ENCODE data around the gene CCN6.
"Not testable (repeated sequence)": the region's sequence is repeated elsewhere in the genome, so short reads cannot be mapped to it uniquely, and the experiment has no call there.

Gene CCN6

GRCh38 chr6:112054555-112055190, 769 bp downstream of the CCN6 start:
- no peak for DNase-seq

- DNase-seq: no peak
Measured at GRCh38 chr6:112058243-112059032, 4.5 kb downstream of the CCN6 start.

- no peak for DNase-seq
Measured at GRCh38 chr6:112061605-112062004, 7.7 kb downstream of the CCN6 start.

GRCh38 chr6:112062966-112063365, 9.1 kb downstream of the CCN6 start:
- DNase-seq: no peak

DNA sequence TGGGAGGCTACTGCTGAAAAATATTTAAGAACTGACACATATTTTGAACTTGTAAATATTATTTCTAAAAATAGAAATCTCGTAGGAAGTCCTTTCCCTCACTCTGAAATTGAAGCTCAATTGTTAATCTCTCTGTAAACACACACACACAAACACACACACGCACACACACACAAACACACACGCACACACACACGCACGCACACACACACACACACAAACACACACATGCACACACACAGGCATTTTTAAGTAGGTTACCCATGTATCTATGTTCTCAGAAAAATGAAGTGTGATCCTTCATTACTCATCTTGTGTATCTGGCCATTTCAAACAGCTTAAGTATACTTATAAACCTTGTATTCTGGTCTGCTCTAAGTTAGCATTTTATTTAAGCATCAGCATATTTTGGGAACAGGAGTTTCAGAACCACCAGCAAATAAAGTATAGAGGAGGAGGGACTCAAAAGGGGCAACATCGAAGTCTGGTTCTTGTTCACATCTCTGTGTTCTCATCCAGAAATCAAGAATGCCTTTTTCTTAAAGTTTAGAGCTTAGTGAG, 11.6 kb downstream of the CCN6 start:
- no peak for DNase-seq

GRCh38 chr6:112066606-112067005, 12.7 kb downstream of the CCN6 start:
- DNase-seq: no peak

- DNase-seq: no peak
Measured at GRCh38 chr6:112081569-112081968, 27.7 kb downstream of the CCN6 start.

- no peak for DNase-seq
Measured at GRCh38 chr6:112085286-112086065, 31.6 kb downstream of the CCN6 start.

DNA sequence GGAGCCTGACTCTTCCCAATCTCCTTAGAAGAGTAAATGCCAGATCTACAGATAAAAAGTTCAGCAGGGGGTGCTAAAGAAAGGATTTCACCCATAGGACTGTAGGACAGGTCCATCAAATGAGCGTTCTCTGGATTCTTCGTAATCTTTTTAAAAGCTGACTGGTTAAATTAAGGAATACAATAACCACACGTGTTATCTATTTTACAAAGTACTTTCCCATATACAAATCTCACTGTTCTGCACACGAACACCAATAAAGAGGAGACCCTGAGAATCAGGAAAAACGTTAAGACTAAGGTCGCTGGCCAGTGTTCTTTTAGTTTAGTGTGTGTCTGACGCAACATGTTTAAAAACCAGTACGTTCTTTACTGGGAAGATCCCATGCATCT, 32.8 kb downstream of the CCN6 start:
- DNase-seq: peak; percentile 16

DNA sequence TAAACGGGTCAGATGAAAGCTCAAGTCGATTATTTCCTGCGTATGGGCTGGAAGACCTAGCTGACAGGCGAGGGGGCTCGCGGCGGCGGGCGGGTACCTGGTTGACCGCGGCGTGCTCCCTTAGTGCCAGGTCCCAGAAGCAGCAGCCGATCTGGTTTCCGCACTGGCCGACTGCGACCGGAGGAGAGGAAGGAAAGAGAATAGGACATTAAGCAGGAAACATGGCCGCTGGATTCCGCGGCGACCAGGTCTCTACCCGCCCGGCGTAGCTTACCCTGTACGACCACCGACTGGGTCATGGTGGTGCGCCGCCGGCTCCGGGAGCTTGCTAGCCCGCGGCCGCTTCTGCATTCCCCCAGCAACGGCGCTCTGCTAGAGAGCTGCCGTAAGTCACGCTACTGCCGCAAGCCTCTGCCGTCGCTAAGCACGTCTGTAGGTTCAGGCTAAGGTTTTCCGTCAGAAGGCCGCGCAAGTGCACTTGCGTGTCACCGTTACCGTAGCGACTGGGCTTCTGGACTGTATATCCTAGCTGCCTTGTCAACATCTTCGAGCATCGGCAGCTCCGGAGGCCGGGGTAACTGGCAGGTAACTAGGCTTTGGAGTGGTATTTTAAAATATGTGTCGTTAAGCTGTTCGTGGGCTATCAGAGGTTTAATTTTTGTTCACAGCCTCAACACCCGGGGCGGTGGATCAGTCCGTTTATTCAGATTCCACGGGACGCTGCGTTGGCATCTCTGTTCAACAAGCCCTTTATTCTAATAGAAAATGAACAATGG, 33.4 kb downstream of the CCN6 start, which contains the start of the genes FAM229B and TUBE1:
Gene FAM229B (plus strand): TSS at position 456 of the 776 bp plus-strand sequence. CDS start 11,693 bp downstream, outside the sequence.
Gene TUBE1 (minus strand): TSS at position 347 of the 776 bp plus-strand sequence. CDS start 48 bp downstream, at position 299.
- peak; percentile 85 for DNase-seq

- no peak for DNase-seq
Measured at GRCh38 chr6:112087916-112088315, 34.0 kb downstream of the CCN6 start.

GRCh38 chr6:112096901-112097300, 43.0 kb downstream of the CCN6 start:
- no peak for DNase-seq

DNA sequence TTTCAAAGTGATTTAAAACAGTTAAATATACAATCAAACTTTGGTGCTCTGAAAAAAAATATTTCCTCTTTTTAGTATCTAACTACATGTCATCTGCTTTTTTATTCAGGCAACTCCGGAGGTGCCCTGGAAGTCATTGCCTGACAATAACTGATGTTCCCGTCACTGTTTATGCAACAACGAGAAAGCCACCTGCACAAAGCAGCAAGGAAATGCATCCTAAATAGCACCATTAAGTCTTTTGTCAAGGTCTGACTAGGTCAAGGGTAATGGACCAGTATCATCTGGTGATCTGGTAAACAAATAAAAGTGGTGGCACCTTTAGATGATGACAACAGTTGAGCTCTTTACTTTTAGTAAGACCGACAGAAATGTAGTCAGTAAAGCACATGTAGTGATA, 46.7 kb downstream of the CCN6 start:
- DNase-seq: no peak

GRCh38 chr6:112106026-112106425, 52.1 kb downstream of the CCN6 start:
- DNase-seq: not testable (repeated sequence)

GRCh38 chr6:112106562-112106961, 52.7 kb downstream of the CCN6 start:
- DNase-seq: no peak

- no peak for DNase-seq
Measured at GRCh38 chr6:112109262-112109661, 55.4 kb downstream of the CCN6 start.

- DNase-seq: no peak
Measured at GRCh38 chr6:112113431-112113830, 59.5 kb downstream of the CCN6 start.

- no peak for DNase-seq
Measured at GRCh38 chr6:112113918-112114317, 60.0 kb downstream of the CCN6 start.

GRCh38 chr6:112114577-112115223, 60.8 kb downstream of the CCN6 start:
- no peak for DNase-seq

- no peak for DNase-seq
Measured at GRCh38 chr6:112116221-112116620, 62.3 kb downstream of the CCN6 start.

GRCh38 chr6:112117554-112117953, 63.6 kb downstream of the CCN6 start:
- DNase-seq: no peak

DNA sequence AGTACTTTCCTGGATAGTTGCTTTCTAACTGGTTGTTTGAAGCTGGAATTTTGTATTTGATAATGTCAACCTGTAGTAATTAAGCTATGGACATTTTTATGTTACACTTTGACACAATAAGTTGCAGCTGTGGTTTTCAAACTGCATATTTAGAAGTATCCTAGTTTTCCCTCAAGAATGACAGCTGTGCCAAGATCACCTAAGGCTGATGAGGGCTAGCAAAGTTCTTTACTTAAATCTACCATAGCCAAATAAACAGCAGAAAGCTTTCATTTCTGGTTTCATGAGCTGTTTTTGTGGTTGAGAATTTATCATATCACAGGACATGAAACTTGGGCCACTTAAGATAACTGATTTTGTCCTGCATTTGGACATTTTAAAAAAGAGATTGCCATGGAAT, 64.1 kb downstream of the CCN6 start:
- no peak for DNase-seq

All from NCI-H1436 treated with DMSO at 0.1 percent for 48 hours (cell line).